Measurements from ENCODE around the gene MMS19. TPM values are rescaled to one million over a fixed set of nuclear protein-coding genes. Genes with fewer than 3 reads are reported as not detected.
A peak's percentile ranks its signal among the peaks of the same experiment; 100 is the strongest.

MMS19 gene
- polyA plus RNA-seq, 3 donors, result 23.2 to 74.5 (median 29.2) TPM

DNA sequence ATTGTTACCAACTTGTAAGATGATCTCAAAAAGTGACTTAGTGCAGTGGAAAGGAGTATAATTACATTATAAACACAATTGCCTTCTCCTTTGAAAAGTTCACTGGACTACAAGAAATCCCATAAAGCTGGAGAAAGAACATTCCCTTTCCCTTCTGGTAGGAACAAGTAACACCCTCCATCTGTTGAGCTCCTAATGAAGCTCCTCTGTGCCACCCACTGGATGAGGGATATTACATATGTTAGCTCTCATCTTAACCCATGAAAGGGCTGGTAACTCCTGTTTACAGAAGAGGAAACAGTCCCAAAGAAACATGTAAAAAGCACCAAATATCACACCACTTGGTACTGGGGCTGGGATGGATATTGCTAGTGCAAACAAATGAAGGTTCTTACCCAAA is 64.2 kb downstream of the MMS19 start:
- Histone ChIP-seq H3K36me3 (replicated peaks in 1 of 2; ENCODE audit: control insufficient read depth in 1 of 2, insufficient read depth in 2 of 2, low read length in 2 of 2) (peaks cover 64 to 90% of the 10 kb centered on the region in 2 donors), H3K9me3 (replicated peaks in 1 of 2; ENCODE audit: control insufficient read depth in 1 of 2, insufficient read depth in 1 of 2, low read length in 2 of 2) (no peaks in the 10 kb centered on the region), H3K9ac (ENCODE audit: insufficient read depth, low read length, poor library complexity, severe bottlenecking) (no peak overlapping the region), H3K79me2 (ENCODE audit: insufficient read depth, low read length) (peaks cover 27% of the 10 kb centered on the region), H3K27me3 (ENCODE audit: control insufficient read depth in 2 of 2, insufficient read depth in 2 of 2, low read length in 2 of 2) (no peaks in the 10 kb centered on the region), H3K27ac (ENCODE audit: low read depth in 1 of 2, low read length in 2 of 2) (peak overlapping the region in 1 of 2 donors; percentile 51), H3K4me3 (replicated peaks in 1 of 3; ENCODE audit: low read depth in 2 of 3, low read length in 3 of 3) (no peak overlapping the region), H2AFZ (ENCODE audit: insufficient read depth, low read depth, low read length, poor library complexity, severe bottlenecking) (no peak overlapping the region), H3K4me2 (replicated peaks; ENCODE audit: extremely low read depth, low read length, poor library complexity, severe bottlenecking) (no peak overlapping the region), H3K4me1 (ENCODE audit: control insufficient read depth in 1 of 2, insufficient read depth in 2 of 2, low read length in 2 of 2) (peaks cover 6 to 9% of the 10 kb centered on the region in 2 donors), H4K20me1 (ENCODE audit: insufficient read depth, low read length) (peaks cover 37% of the 10 kb centered on the region)
- TF ChIP-seq, protein P1, sequence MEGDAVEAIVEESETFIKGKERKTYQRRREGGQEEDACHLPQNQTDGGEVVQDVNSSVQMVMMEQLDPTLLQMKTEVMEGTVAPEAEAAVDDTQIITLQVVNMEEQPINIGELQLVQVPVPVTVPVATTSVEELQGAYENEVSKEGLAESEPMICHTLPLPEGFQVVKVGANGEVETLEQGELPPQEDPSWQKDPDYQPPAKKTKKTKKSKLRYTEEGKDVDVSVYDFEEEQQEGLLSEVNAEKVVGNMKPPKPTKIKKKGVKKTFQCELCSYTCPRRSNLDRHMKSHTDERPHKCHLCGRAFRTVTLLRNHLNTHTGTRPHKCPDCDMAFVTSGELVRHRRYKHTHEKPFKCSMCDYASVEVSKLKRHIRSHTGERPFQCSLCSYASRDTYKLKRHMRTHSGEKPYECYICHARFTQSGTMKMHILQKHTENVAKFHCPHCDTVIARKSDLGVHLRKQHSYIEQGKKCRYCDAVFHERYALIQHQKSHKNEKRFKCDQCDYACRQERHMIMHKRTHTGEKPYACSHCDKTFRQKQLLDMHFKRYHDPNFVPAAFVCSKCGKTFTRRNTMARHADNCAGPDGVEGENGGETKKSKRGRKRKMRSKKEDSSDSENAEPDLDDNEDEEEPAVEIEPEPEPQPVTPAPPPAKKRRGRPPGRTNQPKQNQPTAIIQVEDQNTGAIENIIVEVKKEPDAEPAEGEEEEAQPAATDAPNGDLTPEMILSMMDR (IDR thresholded peaks at IDR 0.05), result no peak
- Mint-ChIP-seq H3K36me3 (peaks cover 68 to 88% of the 10 kb centered on the region in 2 donors), H3K4me1 (peaks cover 5% of the 10 kb centered on the region), H3K27ac (peak overlapping the region in 5 of 7 donors; percentile 6 to 71 (median 50)), H3K9me3 (no peaks in the 10 kb centered on the region), H3K27me3 (ENCODE audit: low read depth in 3 of 3) (no peaks in the 10 kb centered on the region), H3K4me3 (no peak overlapping the region)
- no peak for DNase-seq
- intact Hi-C loops (cut with micrococcal nuclease), result no loop called here

DNA sequence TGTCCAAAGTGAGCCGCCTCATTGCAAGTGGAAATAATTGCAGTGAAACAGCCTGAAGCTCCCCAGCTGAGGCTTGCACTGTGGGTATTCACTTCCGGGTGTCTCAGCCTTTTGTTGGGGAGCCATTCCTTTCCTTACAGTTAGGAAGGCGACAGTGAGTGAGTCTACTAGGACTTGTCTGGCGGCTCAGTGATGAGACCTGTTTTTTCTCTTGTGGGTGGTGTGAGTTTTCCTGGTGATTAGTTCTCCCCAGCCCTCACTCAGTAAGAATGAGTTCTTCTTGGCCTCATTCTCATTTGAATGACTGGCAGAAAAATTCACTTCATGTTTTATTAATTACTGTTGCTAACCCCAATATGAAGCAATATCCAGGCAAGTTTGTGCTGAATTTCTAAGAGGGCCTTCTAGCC is 69.6 kb downstream of the MMS19 start:
- Mint-ChIP-seq H3K27ac (peak overlapping the region; percentile 94 to 97 (median 95)), H3K4me1 (peaks cover 41% of the 10 kb centered on the region), H3K4me3 (peak overlapping the region; percentile 68 to 78), H3K27me3 (ENCODE audit: low read depth in 3 of 3) (no peaks in the 10 kb centered on the region), H3K9me3 (no peaks in the 10 kb centered on the region), H3K36me3 (peaks cover 38 to 47% of the 10 kb centered on the region in 2 donors)
- intact Hi-C loops (cut with micrococcal nuclease), result loop anchor here in 1 of 2 donors (2.0 to 5.0 kb wide), 2 partner anchors 14 to 96 kb away; partner anchors contain the start of gene FRAT2
- WGBS (ENCODE audit: insufficient coverage), result 17% methylated on average over 1 of the region's 4 CpGs
- Histone ChIP-seq H3K79me2 (ENCODE audit: insufficient read depth, low read length) (peaks cover 70% of the 10 kb centered on the region), H3K36me3 (replicated peaks in 1 of 2; ENCODE audit: control insufficient read depth in 1 of 2, insufficient read depth in 2 of 2, low read length in 2 of 2) (peaks cover 29 to 37% of the 10 kb centered on the region in 2 donors), H3K27me3 (ENCODE audit: control insufficient read depth in 2 of 2, insufficient read depth in 2 of 2, low read length in 2 of 2) (no peaks in the 10 kb centered on the region), H2AFZ (ENCODE audit: insufficient read depth, low read depth, low read length, poor library complexity, severe bottlenecking) (peak overlapping the region; percentile 50), H3K4me3 (replicated peaks in 1 of 3; ENCODE audit: low read depth in 2 of 3, low read length in 3 of 3) (peak overlapping the region in 2 of 3 experiments; percentile 14 to 96), H4K20me1 (ENCODE audit: insufficient read depth, low read length) (peaks cover 46% of the 10 kb centered on the region), H3K9ac (ENCODE audit: insufficient read depth, low read length, poor library complexity, severe bottlenecking) (peak overlapping the region; percentile 43), H3K9me3 (replicated peaks in 1 of 2; ENCODE audit: control insufficient read depth in 1 of 2, insufficient read depth in 1 of 2, low read length in 2 of 2) (no peaks in the 10 kb centered on the region), H3K4me1 (ENCODE audit: control insufficient read depth in 1 of 2, insufficient read depth in 2 of 2, low read length in 2 of 2) (peaks cover 51 to 57% of the 10 kb centered on the region in 2 donors), H3K4me2 (replicated peaks; ENCODE audit: extremely low read depth, low read length, poor library complexity, severe bottlenecking) (peak overlapping the region; percentile 86), H3K27ac (ENCODE audit: low read depth in 1 of 2, low read length in 2 of 2) (peak overlapping the region; percentile 64 to 92)
- peak in 2 of 3 donors; percentile 45 to 48 for DNase-seq
- TF ChIP-seq, protein P1 (IDR thresholded peaks at IDR 0.05), result no peak

Measured in CD14-positive monocyte (primary cell).